Osteoblast (primary cell): ENCODE data around the gene TSPAN7. TPM values are rescaled to one million over a fixed set of nuclear protein-coding genes. Genes with fewer than 3 reads are reported as not detected.

Experiments used
- DNase-seq: peaks from one replicate; pipeline ENCODE4 v3.0.0; 2011; ENCODE audit warnings: low spot score, mixed read lengths; ENCODE audit not compliant: insufficient read length; ENCODE audit errors: missing footprints
- H2AFZ ChIP-seq: 2 replicates; pipeline ENCODE4 v1.6.0; 2011; ENCODE audit warnings: mild to moderate bottlenecking, low read length
- H3K27ac ChIP-seq: 2 replicates; pipeline ENCODE4 v1.5.1; 2011; ENCODE audit warnings: mild to moderate bottlenecking, low read depth, low read length, moderate library complexity
- H3K27me3 ChIP-seq: 2 replicates; pipeline ENCODE4 v1.6.0; 2012; ENCODE audit warnings: mild to moderate bottlenecking, control low read depth, inconsistent platforms, low read length, moderate library complexity; ENCODE audit not compliant: insufficient read depth
- H3K36me3 ChIP-seq: 2 replicates; pipeline ENCODE4 v1.5.1; 2011; ENCODE audit warnings: mild to moderate bottlenecking, low read length, control low read depth, moderate library complexity; ENCODE audit not compliant: insufficient read depth
- H3K4me1 ChIP-seq: 2 replicates; pipeline ENCODE4 v1.5.1; 2011; ENCODE audit warnings: mild to moderate bottlenecking, low read length, control low read depth, moderate library complexity; ENCODE audit not compliant: insufficient read depth
- H3K4me2 ChIP-seq: 2 replicates; pipeline ENCODE4 v1.6.0; 2011; ENCODE audit warnings: mild to moderate bottlenecking, low read length; ENCODE audit not compliant: insufficient read depth
- H3K4me3 ChIP-seq: fragments of 200-600 bp; sonication (generic); 3 replicates; pipeline ENCODE4 v1.5.1; 2012; ENCODE audit warnings: mild to moderate bottlenecking, low read length, inconsistent platforms; ENCODE audit not compliant: insufficient read depth
- H3K79me2 ChIP-seq: 2 replicates; pipeline ENCODE4 v1.6.0; 2012; ENCODE audit warnings: mild to moderate bottlenecking, low read length, control low read depth, inconsistent platforms; ENCODE audit not compliant: insufficient read depth
- H3K9me3 ChIP-seq: 2 replicates; pipeline ENCODE4 v1.5.1; 2011; ENCODE audit warnings: low read depth, low read length, control low read depth
- H4K20me1 ChIP-seq: 2 replicates; pipeline ENCODE4 v1.6.0; 2012; ENCODE audit warnings: mild to moderate bottlenecking, low read length, control low read depth; ENCODE audit not compliant: insufficient read depth
- total RNA-seq: library from RNA; depleted of rRNA; stranded (reverse); fragments of >200 nt; gene quantifications from 2 replicates; pipeline ENCODE4 v1.2.3, GENCODE V29; 2012
- TF ChIP-seq, protein P1 (sequence below): IDR thresholded peaks from 2 replicates; pipeline ENCODE4 v1.5.1; 2011; ENCODE audit warnings: mild to moderate bottlenecking, low read depth, low read length, moderate library complexity; ENCODE audit errors: extremely low read depth

TSPAN7 gene
- total RNA-seq, 1 donor: 0.36 TPM

DNA sequence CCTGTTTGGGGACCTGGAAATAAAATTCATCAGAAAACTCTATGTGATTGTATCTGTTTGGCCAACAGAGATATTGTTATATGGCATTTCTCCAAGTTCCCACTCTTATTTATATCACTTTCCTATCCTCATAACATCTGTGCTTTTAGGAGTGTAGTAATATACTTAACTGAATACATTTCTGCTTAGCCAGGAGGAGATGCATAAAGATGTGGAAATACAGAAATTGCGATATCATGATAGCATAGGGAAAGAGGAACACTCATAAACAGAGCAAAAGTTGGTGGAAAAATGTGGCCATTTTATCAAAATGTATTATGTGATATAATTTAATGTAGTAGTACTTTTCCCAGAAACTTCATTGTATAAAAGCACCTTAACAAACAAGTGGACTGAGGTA, 46.1 kb upstream of the TSPAN7 start:
- H3K79me2 ChIP-seq: no peaks in the 10 kb centered on the region
- no peaks in the 10 kb centered on the region for H3K36me3 ChIP-seq
- no peak overlapping the region for H3K27ac ChIP-seq
- TF ChIP-seq, protein P1, sequence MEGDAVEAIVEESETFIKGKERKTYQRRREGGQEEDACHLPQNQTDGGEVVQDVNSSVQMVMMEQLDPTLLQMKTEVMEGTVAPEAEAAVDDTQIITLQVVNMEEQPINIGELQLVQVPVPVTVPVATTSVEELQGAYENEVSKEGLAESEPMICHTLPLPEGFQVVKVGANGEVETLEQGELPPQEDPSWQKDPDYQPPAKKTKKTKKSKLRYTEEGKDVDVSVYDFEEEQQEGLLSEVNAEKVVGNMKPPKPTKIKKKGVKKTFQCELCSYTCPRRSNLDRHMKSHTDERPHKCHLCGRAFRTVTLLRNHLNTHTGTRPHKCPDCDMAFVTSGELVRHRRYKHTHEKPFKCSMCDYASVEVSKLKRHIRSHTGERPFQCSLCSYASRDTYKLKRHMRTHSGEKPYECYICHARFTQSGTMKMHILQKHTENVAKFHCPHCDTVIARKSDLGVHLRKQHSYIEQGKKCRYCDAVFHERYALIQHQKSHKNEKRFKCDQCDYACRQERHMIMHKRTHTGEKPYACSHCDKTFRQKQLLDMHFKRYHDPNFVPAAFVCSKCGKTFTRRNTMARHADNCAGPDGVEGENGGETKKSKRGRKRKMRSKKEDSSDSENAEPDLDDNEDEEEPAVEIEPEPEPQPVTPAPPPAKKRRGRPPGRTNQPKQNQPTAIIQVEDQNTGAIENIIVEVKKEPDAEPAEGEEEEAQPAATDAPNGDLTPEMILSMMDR: no peak
- H3K9me3 ChIP-seq: no peaks in the 10 kb centered on the region
- no peak overlapping the region for H2AFZ ChIP-seq
- H3K4me3 ChIP-seq: no peak overlapping the region
- no peaks in the 10 kb centered on the region for H3K4me1 ChIP-seq
- no peak overlapping the region for H3K4me2 ChIP-seq
- H4K20me1 ChIP-seq: no peaks in the 10 kb centered on the region
- no peaks in the 10 kb centered on the region for H3K27me3 ChIP-seq
- DNase-seq: no peak

DNA sequence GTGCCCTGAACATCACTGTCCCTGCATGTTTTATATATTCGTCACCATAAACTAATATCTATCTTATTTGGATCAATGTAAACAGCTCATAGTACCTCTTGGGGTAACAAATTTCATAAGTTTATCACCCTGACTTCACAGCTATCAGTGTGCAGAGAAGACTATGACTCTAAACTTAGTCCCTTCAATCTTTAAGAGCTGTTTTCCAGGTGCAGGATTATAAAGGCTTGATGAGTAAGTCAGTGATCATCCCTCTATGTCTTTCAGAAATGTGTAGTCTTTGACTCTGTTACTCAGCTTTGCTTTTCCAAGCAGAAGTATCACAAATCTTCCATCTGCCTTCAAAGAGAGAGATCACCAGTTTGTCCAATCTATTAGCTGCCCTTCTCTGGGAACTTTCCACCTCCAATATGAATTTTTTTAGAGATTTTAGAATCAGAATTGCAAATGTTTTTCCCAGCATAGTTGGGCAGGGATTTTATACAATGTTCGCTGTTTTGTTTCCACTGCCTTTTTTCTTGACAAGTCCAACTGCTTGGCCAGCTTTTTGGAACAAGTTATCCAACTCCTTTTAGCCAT, 45.1 kb upstream of the TSPAN7 start:
- TF ChIP-seq, protein P1: no peak
- Histone ChIP-seq H3K36me3 (no peaks in the 10 kb centered on the region), H3K4me2 (no peak overlapping the region), H2AFZ (no peak overlapping the region), H3K4me1 (no peaks in the 10 kb centered on the region), H3K27ac (no peak overlapping the region), H3K79me2 (no peaks in the 10 kb centered on the region), H3K9me3 (no peaks in the 10 kb centered on the region), H4K20me1 (no peaks in the 10 kb centered on the region), H3K27me3 (no peaks in the 10 kb centered on the region), H3K4me3 (no peak overlapping the region)
- DNase-seq: no peak

DNA sequence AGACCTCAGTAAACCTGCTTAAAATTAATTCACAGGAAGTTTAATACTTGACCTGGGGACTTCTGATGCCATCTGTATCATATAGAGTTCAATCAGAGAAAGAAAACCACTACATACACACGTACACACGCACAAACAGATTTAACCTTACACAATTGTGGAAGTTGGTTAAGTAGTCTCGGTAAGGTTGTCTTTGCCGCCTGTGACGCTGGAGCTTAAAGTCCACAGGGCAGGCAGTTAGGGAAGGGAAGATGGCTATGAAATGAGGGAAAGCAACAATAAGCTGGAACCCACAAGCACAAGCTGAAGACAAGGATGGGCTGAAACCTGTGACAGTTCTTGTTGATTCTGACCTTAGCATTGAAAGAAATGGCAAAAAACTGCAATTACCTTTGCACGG, 41.7 kb upstream of the TSPAN7 start:
- TF ChIP-seq, protein P1: no peak
- DNase-seq: no peak
- H3K27me3 ChIP-seq: no peaks in the 10 kb centered on the region

DNA sequence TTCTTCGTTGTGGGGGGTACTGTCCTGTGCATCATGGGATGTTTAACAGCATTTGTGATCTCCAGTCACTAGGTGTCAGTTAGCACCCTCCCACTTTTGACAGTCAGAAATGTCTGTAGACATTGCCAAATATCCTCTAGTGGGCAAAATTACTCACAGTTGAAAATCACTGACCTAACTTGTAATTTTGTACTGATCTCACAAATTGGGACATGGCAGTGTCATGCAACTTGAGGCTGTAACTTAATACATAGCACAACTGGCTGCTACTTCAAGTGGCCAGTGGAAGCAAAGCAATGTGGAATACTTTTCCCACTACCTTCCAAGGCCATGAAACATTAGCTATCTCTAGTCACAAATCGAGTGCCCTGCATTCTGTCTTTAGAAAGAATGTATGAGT, 23.2 kb upstream of the TSPAN7 start:
- Histone ChIP-seq H3K4me1 (no peaks in the 10 kb centered on the region), H3K36me3 (no peaks in the 10 kb centered on the region), H3K4me3 (no peak overlapping the region), H3K27ac (no peak overlapping the region), H3K79me2 (no peaks in the 10 kb centered on the region), H3K27me3 (no peaks in the 10 kb centered on the region), H3K9me3 (no peaks in the 10 kb centered on the region), H3K4me2 (no peak overlapping the region), H2AFZ (no peak overlapping the region), H4K20me1 (no peaks in the 10 kb centered on the region)
- no peak for DNase-seq
- TF ChIP-seq, protein P1: no peak

More for the DNA sequence above, 41.7 kb upstream of the TSPAN7 start:
- no peaks in the 10 kb centered on the region for H3K79me2 ChIP-seq
- H2AFZ ChIP-seq: no peak overlapping the region
- H4K20me1 ChIP-seq: no peaks in the 10 kb centered on the region
- H3K27ac ChIP-seq: no peak overlapping the region
- no peaks in the 10 kb centered on the region for H3K9me3 ChIP-seq
- no peak overlapping the region for H3K4me2 ChIP-seq
- no peak overlapping the region for H3K4me3 ChIP-seq
- H3K4me1 ChIP-seq: no peaks in the 10 kb centered on the region
- H3K36me3 ChIP-seq: no peaks in the 10 kb centered on the region
